HTERT RPE-1 (cell line): ENCODE results near the gene MB.
"Not testable (repeated sequence)": the region's sequence is repeated elsewhere in the genome, so short reads cannot be mapped to it uniquely, and the experiment has no call there.

ENCODE experiments used
- in situ Hi-C: fragments of 300-500 bp; cut with MboI; formaldehyde crosslinking; loops from 4 replicates; pipeline ENCODE4 v1.14.3; 2020; ENCODE audit warnings: low sequenced_read_pairs

The MB gene

DNA sequence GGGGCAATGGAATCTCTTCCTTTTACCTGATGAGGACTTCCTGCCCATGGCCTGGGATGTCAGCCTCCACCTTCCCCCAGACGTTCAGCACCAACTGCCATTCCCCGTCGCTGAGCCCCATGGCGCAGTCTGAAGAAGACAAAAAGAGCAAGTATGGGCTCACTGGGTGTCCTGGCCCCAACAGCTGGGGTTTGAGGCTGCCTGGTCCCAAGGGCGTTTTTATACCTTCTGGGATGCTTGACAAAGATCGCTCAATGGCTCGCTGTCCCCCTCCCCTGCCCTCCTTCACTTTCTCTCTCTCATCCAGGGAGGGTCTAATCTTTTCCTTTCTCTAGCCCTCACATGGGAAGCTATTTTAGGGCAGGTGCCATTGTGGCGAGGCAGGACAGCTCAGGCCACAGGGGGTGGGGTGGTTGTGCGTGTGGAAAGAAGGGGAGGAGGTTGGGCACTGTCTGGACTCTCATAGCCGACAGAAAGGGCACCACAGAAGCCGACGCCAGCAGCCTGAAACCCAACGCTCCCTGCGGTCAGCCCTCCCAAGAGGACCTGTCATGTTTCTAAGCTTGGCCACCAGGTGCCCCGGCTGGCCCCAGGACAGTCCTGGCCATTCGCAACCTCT lies at the start of gene MB:
MB (minus strand) TSS at position 193 of the 619 bp plus-strand sequence; CDS start at position 121, 72 bp downstream.
- in situ Hi-C loops = no loop called here

DNA sequence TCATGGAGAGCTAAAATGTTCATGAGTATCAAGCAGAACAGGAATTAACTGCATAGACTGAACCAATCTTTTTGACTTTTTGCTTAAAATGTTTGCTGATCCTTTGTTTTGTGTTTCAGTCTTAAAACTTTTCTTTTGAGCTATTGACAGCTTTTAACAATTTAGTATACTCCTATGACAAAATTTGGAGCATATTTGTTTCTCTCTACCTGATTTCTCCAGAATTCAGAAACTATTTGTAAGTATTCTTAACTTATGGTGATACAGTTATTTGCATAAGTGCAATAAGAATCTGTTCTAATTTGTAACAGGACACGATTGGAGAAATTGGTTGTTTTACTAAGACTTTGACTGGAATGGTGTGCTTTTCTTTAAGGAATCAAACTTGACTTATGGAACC lies 49.6 kb upstream of the MB start:
- in situ Hi-C loops = not testable (repeated sequence)

DNA sequence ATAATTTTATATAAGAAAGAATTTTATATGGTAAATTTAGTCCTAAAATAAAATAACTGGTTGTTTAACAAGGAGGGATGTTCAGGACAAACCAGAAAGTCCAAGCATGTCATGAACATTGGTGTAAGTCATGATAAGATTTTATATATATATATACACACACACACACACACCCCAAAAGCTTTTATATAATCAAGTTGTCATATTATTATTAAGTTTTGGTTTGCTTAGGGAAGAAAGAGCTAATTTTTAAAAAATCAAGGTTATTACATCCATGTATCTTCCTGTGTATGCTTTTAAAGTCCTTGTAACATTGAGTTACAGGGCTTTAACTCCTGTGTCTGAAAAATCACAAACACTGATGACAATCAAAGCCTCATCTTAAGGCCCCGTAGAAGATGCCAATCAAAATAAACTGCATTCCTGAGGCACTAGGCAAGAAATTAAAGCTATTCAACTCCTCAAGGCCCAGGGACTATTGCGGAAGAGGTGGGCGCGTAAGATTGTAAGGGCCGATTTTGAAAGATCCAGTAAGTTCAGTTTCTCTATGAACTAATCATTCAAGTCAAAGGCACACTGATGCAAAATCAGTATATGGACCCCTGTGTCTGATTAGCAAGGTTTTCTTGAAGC lies 47.9 kb upstream of the MB start:
- in situ Hi-C loops = no loop called here

DNA sequence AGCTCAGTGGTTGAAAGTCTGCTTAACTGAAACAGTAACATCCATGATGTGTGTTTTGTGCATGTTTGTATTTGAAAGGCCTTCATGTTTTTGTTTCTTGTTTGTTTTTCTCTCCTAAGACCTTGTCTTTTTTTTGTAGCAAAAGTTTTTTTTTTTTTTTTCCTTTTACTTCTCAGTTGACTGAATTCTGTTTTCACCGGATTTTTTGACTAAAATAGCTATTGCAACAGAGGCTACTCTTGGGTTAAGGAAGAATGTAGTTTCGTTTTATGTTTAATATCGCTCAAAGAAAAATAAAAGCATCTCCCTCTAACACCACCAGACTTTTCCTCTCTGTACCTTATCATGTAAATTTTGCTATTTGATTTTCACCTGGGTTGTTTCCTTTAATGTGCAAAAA lies 46.2 kb upstream of the MB start:
- in situ Hi-C loops = no loop called here

DNA sequence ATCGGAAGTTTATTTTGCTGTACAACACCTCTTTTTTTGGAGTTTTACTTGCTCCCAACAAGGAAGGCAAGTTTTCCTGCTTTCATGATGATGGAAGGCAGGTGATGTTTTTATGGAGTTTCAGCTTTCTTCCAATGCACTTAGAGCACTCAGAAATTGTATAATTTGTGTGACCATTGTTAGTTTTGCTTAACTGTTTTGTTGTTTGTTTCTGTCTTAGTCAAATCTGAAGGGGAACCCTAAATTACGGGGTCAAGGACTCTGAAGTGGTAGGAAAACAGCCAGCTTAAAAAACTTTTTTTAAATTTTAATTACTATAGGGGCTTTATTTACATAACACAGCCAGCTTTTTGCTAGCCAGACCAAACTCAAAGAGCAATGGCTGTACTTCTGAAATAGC lies 45.8 kb upstream of the MB start:
- in situ Hi-C loops = no loop called here

DNA sequence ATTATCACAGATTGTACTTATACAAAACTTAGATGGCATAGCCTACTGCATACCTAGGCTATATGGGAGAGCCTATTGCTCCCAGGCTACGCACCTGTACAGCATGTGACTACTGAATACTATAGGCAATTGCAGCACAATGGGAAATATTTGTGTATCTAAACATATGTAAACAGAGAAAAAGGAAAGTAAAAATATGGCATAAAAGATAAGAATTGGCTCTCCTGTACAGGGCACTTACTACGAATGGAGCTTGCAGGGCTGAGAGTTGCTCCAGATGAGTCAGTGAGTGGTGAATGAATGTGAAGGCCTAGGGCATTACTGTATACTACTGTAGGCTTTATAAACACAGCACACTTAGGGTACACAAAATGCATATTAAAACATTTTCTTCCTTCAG lies 44.3 kb upstream of the MB start:
- in situ Hi-C loops = no loop called here

DNA sequence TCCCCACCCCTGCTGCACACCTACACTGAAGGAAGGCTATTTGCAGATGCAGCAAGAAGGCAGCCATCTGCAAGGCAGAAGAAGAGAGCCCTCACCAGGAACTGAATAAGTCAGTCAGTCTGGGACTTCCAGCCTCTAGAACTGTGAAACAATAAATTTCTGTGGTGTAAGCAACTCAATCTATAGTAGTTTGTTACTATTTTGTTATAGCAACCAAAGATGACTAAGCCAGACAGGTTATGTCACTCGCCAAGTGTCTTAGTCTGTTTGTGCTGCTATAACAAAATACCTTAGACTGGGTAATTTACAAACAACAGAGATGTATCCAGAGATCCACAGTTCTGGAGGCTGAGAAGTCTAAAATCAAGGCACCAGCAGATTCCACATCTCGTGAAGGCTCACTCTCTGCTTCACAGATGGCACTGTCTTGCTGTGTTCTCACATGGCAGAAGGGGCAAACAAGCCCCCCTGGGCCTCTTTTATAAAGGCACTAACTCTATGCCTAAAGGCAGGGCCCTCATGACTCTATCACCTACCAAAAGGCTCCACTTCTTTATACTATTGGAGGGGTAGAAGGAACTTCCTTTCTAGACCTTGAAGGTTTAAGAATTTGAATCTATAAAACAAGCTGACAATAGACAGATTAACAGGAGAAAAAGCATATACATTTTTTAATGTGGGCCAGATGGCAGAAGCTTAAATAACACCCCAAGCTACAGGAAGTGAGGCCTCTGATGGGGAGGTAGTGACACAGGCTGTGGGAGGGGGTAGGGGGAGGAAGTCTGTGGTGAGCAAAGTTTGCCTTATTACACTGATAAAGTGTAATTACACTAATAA lies 43.4 kb upstream of the MB start:
- in situ Hi-C loops = no loop called here

DNA sequence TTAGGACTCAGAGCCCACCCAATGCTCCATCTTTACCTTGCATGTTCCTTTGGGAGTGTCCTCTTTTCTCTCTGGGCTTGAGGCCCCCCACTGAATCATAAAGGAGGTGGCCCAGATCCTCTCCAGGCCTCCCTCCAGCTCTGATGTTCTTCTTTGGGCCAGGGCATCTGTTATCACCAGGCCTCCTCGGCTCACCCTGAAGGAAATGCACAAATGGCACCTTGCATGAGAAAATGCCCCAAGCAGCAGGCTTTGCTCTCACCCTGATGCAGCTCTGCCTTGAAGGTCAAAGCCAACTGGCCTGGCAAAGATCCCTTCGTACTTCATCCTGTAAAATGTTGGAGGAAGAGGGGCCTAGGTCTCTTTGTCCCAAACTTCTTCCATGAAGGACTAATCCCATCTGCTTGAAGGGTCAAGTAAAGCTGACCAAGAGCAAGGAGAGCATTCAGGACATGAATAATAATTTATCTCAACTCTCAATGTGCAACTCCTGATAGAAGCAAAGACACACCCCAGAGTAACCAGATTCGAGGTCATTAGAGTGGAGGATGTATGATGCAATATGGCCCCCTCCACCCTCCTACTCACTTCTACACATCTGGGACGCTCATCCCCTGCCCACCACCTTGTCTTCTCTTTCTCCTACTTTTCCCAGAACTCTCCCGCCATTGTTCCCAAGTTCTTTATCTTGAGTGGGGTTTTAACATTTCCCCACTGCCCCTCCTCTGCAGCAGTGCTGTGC lies 40.6 kb upstream of the MB start:
- in situ Hi-C loops = no loop called here

DNA sequence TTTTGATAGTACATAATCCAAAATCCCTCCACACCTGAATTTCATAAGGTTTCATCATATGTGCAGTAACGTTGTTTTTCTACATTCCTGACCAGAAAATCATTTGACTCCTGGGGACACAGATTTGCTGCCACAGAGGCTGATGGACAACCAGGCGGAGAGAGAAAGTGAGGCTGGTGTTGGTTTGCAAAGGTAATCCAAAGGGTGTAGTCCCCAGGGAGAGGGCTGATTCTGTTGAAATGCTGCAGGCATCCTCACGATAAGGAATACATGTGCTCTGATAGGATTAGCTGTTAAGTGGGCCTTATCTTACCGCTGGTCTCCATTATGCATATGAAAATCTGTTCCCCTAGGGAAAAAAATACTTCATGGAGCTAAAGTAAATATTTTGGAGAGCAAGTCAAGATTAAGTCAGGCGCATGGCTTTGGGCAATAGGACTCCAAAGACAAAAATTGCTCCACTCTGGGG lies 39.2 kb upstream of the MB start:
- in situ Hi-C loops = no loop called here

DNA sequence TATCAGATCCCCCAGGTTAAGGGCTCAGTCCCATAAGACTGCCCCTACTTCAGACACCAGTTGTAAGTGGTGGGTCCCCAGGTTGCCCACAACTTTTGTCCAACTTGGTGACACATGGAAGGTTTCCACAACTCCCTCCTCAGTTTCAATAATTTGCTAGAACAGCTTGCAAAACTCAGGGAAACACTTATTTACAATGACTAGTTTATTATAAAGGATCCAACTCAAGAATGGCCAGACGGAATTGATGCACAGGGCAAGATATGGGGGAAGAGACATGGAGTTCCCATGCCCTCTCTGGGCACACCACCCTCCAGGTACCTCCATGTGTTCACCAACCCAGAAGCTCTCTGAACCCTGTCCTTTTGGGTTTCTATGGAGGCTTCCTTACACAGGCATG lies 36.7 kb upstream of the MB start:
- in situ Hi-C loops = no loop called here

DNA sequence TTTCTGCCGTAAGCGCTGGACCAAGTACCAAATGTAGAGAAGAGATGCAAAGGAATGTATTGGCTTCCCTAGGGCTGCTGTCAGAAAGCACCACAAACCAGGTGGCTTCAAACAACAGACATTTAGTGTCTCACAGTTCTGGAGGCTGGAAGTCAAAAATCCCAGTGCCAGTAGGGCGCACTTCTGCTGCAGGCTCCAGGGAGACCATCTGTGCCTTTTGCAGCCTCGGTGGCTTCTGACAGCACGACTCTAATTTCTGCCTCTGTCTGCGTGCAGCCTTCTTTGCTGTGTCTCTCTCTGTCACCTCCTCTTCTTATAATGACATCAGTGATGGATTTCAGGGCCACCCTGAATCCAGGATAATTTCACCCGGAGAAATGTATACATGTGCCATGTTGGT lies 34.0 kb upstream of the MB start:
- in situ Hi-C loops = no loop called here

DNA sequence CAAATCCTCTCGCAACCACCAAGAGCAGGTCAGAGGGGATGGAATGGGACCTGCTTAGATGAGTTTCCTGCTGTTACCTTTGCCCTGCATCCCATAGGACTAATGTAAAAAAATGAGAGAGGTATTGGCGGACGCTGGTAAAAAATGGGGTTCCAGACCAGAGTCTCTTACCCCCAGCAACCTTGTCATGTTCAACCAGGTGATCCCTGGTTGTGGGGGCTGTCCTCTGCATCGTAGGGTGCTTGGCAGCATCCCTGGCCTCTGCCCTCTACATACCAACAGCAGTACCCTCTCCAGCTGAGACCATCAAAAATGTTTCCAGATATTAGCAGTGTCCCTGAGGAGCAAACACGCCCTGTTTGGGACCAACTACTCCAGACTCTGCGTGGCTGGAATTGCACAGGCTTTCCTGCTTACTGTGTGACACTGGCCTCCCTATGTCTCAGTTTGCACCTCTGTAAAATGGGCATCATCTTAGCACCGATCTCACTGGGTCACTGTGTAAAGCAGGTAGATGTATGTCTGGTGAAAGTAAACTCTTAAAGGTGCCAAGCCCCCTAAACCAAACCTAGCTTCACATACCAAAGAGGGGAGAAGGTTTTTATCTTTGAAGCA lies 32.6 kb upstream of the MB start:
- in situ Hi-C loops = no loop called here

DNA sequence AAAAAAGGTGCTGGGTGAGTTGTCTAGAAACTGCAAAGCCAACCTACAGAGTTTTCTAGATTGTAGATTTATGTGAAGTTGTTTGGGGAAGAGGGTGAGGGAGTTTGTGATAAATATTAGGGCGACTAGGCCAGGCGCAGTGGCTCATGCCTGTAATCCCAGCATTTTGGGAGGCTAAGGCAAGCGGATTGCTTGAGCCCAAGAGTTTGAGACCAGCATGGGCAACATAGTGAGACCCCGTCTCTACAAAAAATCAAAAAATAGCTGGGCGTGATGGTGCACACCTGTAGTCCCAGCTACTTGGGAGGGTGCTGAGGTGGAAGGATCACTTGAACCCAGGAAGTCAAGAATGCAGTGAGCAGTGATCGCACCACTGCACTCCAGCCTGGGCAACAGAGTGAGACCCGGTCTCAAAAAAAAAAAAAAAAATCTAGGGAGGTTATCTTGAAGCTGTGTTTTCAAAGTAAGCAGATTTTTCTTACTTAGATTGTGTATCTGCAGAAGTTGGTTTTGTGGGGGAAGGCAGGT lies 32.0 kb upstream of the MB start:
- in situ Hi-C loops = no loop called here

DNA sequence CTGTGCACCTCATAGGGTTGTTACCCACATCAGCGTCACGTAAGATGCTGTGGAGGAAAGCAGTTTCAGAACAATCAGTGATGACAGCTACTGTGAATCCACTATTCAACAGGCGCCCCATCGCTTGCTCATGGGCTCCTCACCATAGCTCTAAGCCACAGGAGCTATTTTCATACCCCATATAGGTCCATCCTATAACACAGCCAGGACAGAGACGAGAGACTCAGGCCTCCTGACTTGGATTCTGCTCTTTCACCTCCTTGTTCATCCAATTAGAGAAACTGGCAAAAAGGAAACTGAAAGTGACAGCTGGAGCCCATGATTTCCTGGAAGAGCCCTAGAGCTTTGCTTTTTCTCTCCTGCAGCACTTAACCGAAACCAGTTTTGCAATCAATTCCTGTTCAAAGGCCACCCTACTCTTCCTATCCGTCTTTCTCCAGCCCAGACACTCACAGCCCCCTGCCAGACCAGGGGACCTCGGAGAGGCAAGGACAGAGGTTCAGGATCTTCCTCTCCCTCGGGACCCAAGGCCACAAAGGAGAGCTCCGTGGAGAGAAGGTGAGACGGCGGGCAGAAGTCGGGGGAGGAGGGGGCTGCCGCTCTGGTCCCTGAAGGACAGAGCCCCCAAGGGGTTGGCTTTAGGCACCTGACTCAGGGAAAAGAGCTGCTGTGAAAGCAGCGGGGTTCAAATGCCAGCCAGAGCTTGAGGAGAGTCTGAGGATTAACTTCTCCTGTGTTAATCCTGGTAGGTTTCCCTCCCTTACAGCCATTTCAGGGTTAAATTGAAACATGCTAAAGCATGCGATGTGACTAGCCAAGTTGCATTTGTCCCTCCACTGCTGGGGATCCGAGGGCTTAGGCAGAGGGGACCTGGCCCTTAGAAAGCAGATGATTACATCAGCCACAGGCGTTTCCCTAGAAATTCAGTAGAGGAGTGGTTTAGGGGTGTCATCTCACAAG lies 31.2 kb upstream of the MB start, which contains the start of gene APOL6:
APOL6 (plus strand) TSS at position 381 of the 960 bp plus-strand sequence. CDS start 7,980 bp downstream, outside the sequence.
- in situ Hi-C loops = no loop called here

DNA sequence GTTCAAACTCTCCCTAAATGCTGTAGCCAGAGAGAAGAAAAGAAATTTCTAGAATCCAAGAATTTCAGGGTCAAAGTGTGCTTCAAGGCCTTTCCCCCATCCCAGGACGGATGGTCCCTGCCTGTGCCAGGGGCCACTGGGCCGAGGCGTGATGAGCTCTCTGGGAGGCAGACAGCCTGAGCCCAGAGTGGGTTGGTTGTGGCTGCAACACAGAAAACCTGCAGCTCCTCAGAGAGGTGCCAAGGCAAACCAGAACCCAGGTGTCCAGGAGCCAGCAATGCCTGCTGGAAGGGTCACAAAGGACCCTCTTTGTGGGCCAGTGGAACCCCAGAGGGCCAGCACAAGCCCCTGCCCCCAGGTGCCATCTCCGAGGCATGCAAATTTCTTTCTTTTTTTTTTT lies 28.5 kb upstream of the MB start:
- in situ Hi-C loops = no loop called here

DNA sequence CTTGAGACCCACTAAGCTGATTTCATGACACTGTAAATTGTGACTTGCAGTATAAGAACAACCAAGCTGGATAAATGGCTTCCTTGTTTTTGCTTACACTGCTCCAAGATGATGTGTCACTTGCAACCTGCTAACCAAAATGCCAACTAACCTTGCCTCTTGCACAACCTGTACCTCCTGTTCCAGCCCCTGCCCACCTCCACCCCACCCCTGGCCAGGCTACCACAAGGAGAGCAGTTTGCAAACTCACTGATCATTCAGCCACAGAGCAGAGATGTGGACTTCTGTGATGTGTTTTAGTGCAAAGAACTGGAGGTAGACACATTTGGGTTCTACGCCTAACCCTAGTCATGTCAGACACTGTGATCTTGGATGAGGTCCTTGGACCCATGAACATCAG lies 26.9 kb upstream of the MB start:
- in situ Hi-C loops = no loop called here

DNA sequence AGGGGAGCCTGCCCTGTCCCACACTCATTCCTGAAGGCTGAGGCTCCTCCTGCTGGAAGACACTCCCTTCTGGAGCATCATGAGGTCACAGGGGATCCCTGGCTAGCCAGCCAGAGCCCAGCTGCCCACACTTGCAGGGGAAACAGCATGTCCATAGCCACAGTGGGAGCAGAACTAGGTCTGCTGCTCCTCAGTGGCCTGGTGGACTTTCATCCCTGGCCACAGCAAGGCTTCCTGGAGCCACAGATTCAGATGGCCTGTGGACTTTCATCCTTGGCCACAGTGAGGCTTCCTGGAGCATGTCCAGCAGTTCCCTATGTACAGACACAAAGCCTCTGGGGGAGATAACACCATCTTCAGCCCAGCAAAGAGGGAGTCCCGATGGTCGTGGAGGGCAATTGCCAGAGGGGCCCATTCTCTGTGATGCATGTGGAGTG lies 25.2 kb upstream of the MB start:
- in situ Hi-C loops = no loop called here

DNA sequence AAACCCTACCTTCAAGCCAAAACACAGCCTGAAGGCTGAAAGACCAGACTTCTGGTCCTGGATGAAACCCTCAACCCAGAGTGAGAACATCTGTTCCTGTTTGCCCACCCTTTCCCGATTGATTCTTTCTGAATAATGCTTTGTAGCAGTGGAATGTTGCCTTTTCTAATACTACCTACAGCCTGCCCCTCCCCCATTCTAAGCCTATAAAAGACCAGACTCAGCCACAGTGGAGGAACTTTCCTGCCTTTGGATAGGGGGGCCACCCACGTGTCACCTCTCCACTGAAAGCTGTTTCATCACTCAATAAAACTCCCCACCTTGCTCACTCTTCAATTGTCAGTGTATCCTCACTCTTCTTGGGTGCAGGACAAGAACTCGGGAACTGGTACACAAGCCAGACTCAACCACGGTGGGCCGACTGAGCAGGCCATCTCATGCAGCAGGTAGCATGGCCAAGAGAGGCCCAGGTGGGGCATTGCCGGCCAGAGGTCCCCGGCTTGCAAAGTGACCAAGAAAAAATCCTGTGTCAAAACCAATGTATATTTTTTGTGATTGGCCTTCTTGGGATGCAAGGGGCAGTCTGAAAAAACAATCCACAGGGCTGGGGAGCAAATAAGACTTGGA lies 24.5 kb upstream of the MB start:
- in situ Hi-C loops = no loop called here

DNA sequence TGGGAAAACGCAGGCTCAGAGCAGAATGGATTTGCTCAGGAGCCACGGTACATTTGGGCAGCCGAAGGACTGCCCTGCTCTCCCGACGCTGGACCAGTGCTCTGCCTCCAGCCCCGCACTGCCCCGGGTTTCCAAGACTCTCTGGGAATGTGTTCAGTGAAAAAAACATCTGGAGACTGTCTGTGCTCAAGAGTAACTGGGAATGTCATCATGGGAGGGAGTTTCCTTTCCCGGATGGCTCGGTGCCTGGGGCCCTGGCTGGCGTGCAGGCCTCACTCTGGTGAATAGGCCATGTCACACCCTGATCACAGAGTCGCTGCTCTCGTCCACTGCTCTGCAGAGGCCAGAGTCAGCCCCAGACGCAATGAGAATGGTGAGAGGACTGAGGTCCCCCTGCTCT lies 21.3 kb upstream of the MB start:
- in situ Hi-C loops = no loop called here
